Glutamatergic neuron (in vitro differentiated cells): ENCODE measurements around the gene HEMK1. TPM values are rescaled to one million over a fixed set of nuclear protein-coding genes. Genes with fewer than 3 reads are reported as not detected.

Source experiments
- DNase-seq: peaks from one replicate; pipeline ENCODE4 v3.0.0; 2022
- H3K27ac Mint-ChIP-seq: one replicate; pipeline ENCODE4 v1.8.0; 2020; ENCODE audit warnings: mild to moderate bottlenecking, mixed read lengths, inconsistent platforms; ENCODE audit not compliant: unreplicated experiment
- H3K27me3 Mint-ChIP-seq: one replicate; pipeline ENCODE4 v1.8.0; 2020; ENCODE audit warnings: mild to moderate bottlenecking, moderate library complexity, mixed read lengths, inconsistent platforms; ENCODE audit not compliant: unreplicated experiment
- H3K36me3 Mint-ChIP-seq: one replicate; pipeline ENCODE4 v1.8.0; 2020; ENCODE audit warnings: mild to moderate bottlenecking, mixed read lengths, inconsistent platforms; ENCODE audit not compliant: unreplicated experiment
- H3K4me1 Mint-ChIP-seq: one replicate; pipeline ENCODE4 v1.8.0; 2020; ENCODE audit warnings: mild to moderate bottlenecking, low read depth, mixed read lengths, inconsistent platforms; ENCODE audit not compliant: unreplicated experiment
- H3K4me3 Mint-ChIP-seq: one replicate; pipeline ENCODE4 v1.8.0; 2020; ENCODE audit warnings: mild to moderate bottlenecking, mixed read lengths, inconsistent platforms; ENCODE audit not compliant: unreplicated experiment
- H3K9me3 Mint-ChIP-seq: one replicate; pipeline ENCODE4 v1.8.0; 2020; ENCODE audit warnings: mild to moderate bottlenecking, moderate library complexity, mixed read lengths, inconsistent platforms; ENCODE audit not compliant: unreplicated experiment
- total RNA-seq: library from RNA; stranded (reverse); fragmentation: NEBNext Ultra II Directional; extraction: Animal tissue kit (Norgen Biotek cat#: 25700); gene quantifications from one replicate; pipeline ENCODE4 v1.2.1, GENCODE V29; 2021; ENCODE audit not compliant: unreplicated experiment
- TF ChIP-seq, protein P1 (sequence below): fragments of 200-600 bp; sonication (generic); IDR thresholded peaks from one replicate; pipeline ENCODE4 v1.5.0; 2021; ENCODE audit not compliant: partially characterized antibody, unreplicated experiment

HEMK1 gene
- total RNA-seq, 1 donor from 2014 or later: 21.1 TPM

DNA sequence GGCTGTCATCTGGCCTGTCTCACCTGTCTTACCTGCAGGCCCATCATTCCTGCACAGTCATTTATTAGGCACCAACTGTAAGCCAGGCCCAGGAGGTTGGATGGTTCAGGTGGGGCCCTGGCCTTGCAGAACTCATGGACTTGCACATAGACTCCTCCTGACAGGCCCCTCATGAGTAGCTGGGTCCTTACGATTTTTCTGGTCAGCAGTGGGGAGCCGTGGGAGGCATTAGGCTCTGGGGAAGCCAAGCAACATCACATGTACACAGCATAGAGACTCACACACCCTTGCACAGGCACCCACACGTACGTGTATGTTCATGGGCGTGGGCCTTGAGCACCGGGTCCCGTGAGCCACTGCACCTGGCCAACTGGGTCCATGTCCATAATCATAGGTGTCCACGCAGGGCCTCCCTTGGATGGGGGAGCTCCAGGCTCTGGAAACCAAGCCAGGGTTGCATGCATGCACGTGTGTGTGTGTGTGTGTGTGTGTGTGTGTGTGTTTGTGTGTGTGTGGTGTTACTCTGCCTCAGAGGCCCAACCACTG, 21.9 kb downstream of the HEMK1 start:
- no peak for DNase-seq
- Mint-ChIP-seq H3K36me3 (no peaks in the 10 kb centered on the region), H3K4me3 (no peak overlapping the region), H3K9me3 (peaks cover 3% of the 10 kb centered on the region), H3K27me3 (peaks cover 3% of the 10 kb centered on the region), H3K27ac (peak overlapping the region; percentile 66), H3K4me1 (peaks cover 6% of the 10 kb centered on the region)
- TF ChIP-seq, protein P1, sequence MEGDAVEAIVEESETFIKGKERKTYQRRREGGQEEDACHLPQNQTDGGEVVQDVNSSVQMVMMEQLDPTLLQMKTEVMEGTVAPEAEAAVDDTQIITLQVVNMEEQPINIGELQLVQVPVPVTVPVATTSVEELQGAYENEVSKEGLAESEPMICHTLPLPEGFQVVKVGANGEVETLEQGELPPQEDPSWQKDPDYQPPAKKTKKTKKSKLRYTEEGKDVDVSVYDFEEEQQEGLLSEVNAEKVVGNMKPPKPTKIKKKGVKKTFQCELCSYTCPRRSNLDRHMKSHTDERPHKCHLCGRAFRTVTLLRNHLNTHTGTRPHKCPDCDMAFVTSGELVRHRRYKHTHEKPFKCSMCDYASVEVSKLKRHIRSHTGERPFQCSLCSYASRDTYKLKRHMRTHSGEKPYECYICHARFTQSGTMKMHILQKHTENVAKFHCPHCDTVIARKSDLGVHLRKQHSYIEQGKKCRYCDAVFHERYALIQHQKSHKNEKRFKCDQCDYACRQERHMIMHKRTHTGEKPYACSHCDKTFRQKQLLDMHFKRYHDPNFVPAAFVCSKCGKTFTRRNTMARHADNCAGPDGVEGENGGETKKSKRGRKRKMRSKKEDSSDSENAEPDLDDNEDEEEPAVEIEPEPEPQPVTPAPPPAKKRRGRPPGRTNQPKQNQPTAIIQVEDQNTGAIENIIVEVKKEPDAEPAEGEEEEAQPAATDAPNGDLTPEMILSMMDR: no peak

DNA sequence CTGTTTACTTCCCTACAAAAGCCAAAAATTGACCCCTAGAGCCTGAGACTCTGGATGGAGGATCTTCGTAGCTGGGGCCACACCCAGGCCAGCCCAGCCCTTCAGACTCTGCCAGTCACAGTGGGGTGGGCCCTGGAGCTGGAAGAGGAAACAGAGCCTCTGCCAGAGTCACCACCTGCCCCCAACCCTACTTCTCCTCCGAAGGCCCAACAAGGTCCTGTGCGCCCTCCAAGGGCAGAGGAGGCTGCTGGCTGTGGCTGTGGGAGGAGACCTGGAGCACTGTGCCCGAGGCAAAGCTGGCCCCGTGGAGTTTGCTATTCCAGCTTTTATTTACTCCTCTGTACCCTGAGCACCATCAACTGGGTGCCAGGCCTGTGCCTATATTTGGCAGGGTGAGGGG, 23.2 kb downstream of the HEMK1 start:
- TF ChIP-seq, protein P1: no peak
- Mint-ChIP-seq H3K4me3 (no peak overlapping the region), H3K27me3 (peaks cover 3% of the 10 kb centered on the region), H3K36me3 (no peaks in the 10 kb centered on the region), H3K9me3 (peaks cover 3% of the 10 kb centered on the region), H3K4me1 (peaks cover 6% of the 10 kb centered on the region), H3K27ac (no peak overlapping the region)
- no peak for DNase-seq

DNA sequence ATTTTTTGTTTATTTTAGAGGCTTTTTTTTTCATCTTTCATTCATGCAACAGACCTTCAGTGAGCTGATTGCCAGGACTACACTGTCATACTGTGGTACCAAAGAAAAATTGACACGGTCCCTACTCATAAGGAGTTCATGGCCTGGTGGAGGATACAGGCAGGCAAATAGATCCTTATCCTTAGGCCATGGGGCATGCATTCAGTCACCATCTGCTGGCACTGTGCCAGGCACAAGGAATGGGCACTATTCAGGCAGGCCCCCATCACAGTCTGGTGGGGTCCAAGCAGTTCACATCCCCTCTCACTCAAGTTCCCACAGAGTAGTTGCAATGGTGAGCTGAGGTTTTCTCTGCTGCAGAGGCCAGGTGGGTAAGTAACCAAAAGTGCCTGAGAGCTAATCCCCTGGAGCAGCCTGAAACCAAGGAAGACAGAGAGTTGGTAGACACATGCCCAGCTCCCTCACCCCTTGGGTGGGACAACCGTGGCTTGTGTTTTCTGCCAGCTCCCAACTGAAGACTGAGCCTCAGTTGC, 25.0 kb downstream of the HEMK1 start:
- Mint-ChIP-seq H3K4me1 (peaks cover 3% of the 10 kb centered on the region), H3K9me3 (peaks cover 2% of the 10 kb centered on the region), H3K4me3 (no peak overlapping the region), H3K27me3 (peaks cover 3% of the 10 kb centered on the region), H3K36me3 (no peaks in the 10 kb centered on the region), H3K27ac (no peak overlapping the region)
- no peak for DNase-seq
- TF ChIP-seq, protein P1: no peak

DNA sequence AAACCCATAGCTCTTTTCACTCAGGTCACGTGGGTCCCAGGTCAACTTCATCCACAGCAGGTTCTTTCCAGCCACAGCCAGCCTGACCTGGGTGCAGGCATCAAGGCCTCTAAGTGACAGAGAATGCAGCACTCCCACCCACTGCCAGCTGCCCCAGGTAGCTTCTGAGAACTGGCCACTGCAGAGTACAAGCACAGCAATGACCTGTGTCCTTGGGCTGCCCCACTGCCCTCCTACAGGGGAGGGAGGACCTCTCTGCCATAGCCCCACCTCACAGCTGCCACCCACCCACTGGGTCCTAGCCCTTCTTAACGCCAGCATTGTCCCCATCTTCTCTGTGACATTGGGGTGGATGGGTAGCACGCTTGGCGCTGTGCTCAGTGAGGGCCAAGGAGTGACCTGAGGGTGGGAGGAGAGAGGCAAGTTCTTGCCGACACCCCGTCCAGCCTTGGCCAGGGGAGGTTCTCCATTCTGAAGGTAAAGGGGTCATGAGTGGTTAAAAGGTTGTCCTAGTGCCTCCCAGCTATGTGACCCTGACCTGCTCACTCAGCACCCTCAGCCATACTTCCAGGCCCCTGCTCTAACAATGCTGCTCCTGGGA, 29.9 kb downstream of the HEMK1 start:
- no peak for DNase-seq
- TF ChIP-seq, protein P1: no peak
- H3K36me3 Mint-ChIP-seq: no peaks in the 10 kb centered on the region

DNA sequence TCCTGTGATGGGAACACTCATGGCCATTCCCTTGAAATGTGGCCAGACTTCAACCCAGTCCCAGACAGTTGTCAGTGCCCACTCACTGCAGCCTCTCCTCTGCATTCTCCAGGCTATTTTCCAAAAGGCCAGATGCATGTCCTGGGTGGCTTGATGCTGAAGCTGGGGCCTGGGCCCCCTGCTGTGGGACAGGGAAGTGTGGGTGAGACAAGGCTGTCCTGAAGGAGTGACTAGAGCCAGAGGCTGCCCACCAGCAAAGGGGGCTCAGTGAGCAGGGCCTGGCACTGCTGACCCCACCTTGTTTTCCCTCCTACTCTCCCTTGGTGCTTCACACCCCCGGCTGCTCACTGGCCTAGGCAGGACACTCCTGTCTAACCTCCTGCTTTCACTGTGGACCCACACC, 30.4 kb downstream of the HEMK1 start:
- H3K27ac Mint-ChIP-seq: no peak overlapping the region
- no peaks in the 10 kb centered on the region for H3K9me3 Mint-ChIP-seq
- no peak for DNase-seq
- TF ChIP-seq, protein P1: no peak
- H3K36me3 Mint-ChIP-seq: no peaks in the 10 kb centered on the region
- H3K27me3 Mint-ChIP-seq: peaks cover 2% of the 10 kb centered on the region
- H3K4me1 Mint-ChIP-seq: no peaks in the 10 kb centered on the region
- H3K4me3 Mint-ChIP-seq: no peak overlapping the region

More for the DNA sequence above, 29.9 kb downstream of the HEMK1 start:
- H3K27ac Mint-ChIP-seq: no peak overlapping the region
- H3K4me1 Mint-ChIP-seq: no peaks in the 10 kb centered on the region
- no peak overlapping the region for H3K4me3 Mint-ChIP-seq
- no peaks in the 10 kb centered on the region for H3K9me3 Mint-ChIP-seq
- H3K27me3 Mint-ChIP-seq: peaks cover 2% of the 10 kb centered on the region
